ENCODE data around the gene LTBP1.

LTBP1 gene

GRCh38 chr2:33320573-33320972 lies 373.8 kb downstream of the LTBP1 start:
- no peak for DNase-seq

- DNase-seq = peak; percentile 42
Measured at GRCh38 chr2:33321236-33321771, 374.6 kb downstream of the LTBP1 start.

- no peak for DNase-seq
Measured at GRCh38 chr2:33321876-33322483, 375.2 kb downstream of the LTBP1 start.

- DNase-seq = no peak
Measured at GRCh38 chr2:33322612-33323011, 375.9 kb downstream of the LTBP1 start.

- DNase-seq = no peak
Measured at GRCh38 chr2:33323957-33324356, 377.2 kb downstream of the LTBP1 start.

GRCh38 chr2:33326100-33326499 lies 379.3 kb downstream of the LTBP1 start:
- no peak for DNase-seq

GRCh38 chr2:33333433-33333832 lies 386.7 kb downstream of the LTBP1 start:
- no peak for DNase-seq

GRCh38 chr2:33334083-33334482 lies 387.3 kb downstream of the LTBP1 start:
- no peak for DNase-seq

- no peak for DNase-seq
Measured at GRCh38 chr2:33335516-33335915, 388.8 kb downstream of the LTBP1 start.

GRCh38 chr2:33336036-33336625 lies 389.4 kb downstream of the LTBP1 start:
- no peak for DNase-seq

GRCh38 chr2:33337385-33337960 lies 390.7 kb downstream of the LTBP1 start:
- no peak for DNase-seq

GRCh38 chr2:33337981-33338380 lies 391.2 kb downstream of the LTBP1 start:
- DNase-seq = no peak

- no peak for DNase-seq
Measured at GRCh38 chr2:33339269-33339668, 392.5 kb downstream of the LTBP1 start.

- no peak for DNase-seq
Measured at GRCh38 chr2:33340280-33340679, 393.5 kb downstream of the LTBP1 start.

GRCh38 chr2:33342171-33342570 lies 395.4 kb downstream of the LTBP1 start:
- no peak for DNase-seq

- DNase-seq = no peak
Measured at GRCh38 chr2:33342705-33343104, 396.0 kb downstream of the LTBP1 start.

- DNase-seq = no peak
Measured at GRCh38 chr2:33343387-33343895, 396.7 kb downstream of the LTBP1 start.

GRCh38 chr2:33344230-33344629 lies 397.5 kb downstream of the LTBP1 start:
- no peak for DNase-seq

- DNase-seq = no peak
Measured at GRCh38 chr2:33347856-33348255, 401.1 kb downstream of the LTBP1 start.

GRCh38 chr2:33350632-33351031 lies 403.9 kb downstream of the LTBP1 start:
- no peak for DNase-seq

- no peak for DNase-seq
Measured at GRCh38 chr2:33351781-33352180, 405.0 kb downstream of the LTBP1 start.

GRCh38 chr2:33354981-33355380 lies 408.2 kb downstream of the LTBP1 start:
- no peak for DNase-seq

GRCh38 chr2:33358878-33359277 lies 412.1 kb downstream of the LTBP1 start:
- DNase-seq = no peak
